HG03342 (cell line): ENCODE data around the gene GCGR.
"Not testable (repeated sequence)": the region's sequence is repeated elsewhere in the genome, so short reads cannot be mapped to it uniquely, and the experiment has no call there.

ENCODE experiments used
- ATAC-seq: cut with Tn5 transposase; IDR thresholded peaks from one replicate; pipeline ENCODE4 v1.9.1; 2021; ENCODE audit warnings: mild to moderate bottlenecking, moderate library complexity; ENCODE audit not compliant: unreplicated experiment

GCGR gene

GRCh38 chr17:81831957-81832607, 28.1 kb downstream of the GCGR start:
- no peak for ATAC-seq

- ATAC-seq: peak; percentile 53
These were observed 28.7 kb downstream of the GCGR start for GRCh38 chr17:81832608-81833159.

GRCh38 chr17:81833160-81833920, 29.4 kb downstream of the GCGR start, which contains the start of gene MCRIP1:
Gene MCRIP1, minus strand, starts transcription at chr17:81833291. Its CDS starts 8,785 bp downstream, at chr17:81824506.
- peak; percentile 68 for ATAC-seq

GRCh38 chr17:81833921-81834830, 30.2 kb downstream of the GCGR start:
- ATAC-seq: no peak

- ATAC-seq: no peak
These were observed 30.9 kb downstream of the GCGR start, which contains the start of gene PPP1R27 for GRCh38 chr17:81834831-81835267. Gene PPP1R27, minus strand, starts transcription at chr17:81835050. Its CDS starts 97 bp downstream, at chr17:81834953.

GRCh38 chr17:81837641-81838040, 33.7 kb downstream of the GCGR start:
- ATAC-seq: no peak

- no peak for ATAC-seq
These were observed 34.9 kb downstream of the GCGR start for GRCh38 chr17:81838753-81839255.

GRCh38 chr17:81839301-81839700, 35.4 kb downstream of the GCGR start:
- no peak for ATAC-seq

GRCh38 chr17:81840059-81840458, 36.1 kb downstream of the GCGR start:
- not testable (repeated sequence) for ATAC-seq

GRCh38 chr17:81840826-81841778, 37.2 kb downstream of the GCGR start:
- ATAC-seq: no peak

GRCh38 chr17:81841866-81842265, 37.9 kb downstream of the GCGR start:
- ATAC-seq: no peak

- no peak for ATAC-seq
These were observed 38.4 kb downstream of the GCGR start for GRCh38 chr17:81842378-81842724.

GRCh38 chr17:81842725-81843504, 39.0 kb downstream of the GCGR start:
- ATAC-seq: no peak

- ATAC-seq: no peak
These were observed 39.9 kb downstream of the GCGR start for GRCh38 chr17:81843713-81844326.

- ATAC-seq: no peak
These were observed 40.4 kb downstream of the GCGR start for GRCh38 chr17:81844327-81844851.

- ATAC-seq: no peak
These were observed 40.9 kb downstream of the GCGR start for GRCh38 chr17:81844887-81845286.

- ATAC-seq: no peak
These were observed 41.4 kb downstream of the GCGR start for GRCh38 chr17:81845361-81845760.
